ENCODE results near the gene NOL9. TPM values are rescaled to one million over a fixed set of nuclear protein-coding genes. Genes with fewer than 3 reads are reported as not detected.

Gene NOL9
- total RNA-seq, 4 donors from 2014 or later: 19.4 to 33.6 (median 27.5) TPM

- no peak for TF ChIP-seq POLR2A (IDR thresholded peaks at IDR 0.05)
- no peak for TF ChIP-seq CTCF (IDR thresholded peaks at IDR 0.05)
- no peak for TF ChIP-seq POLR2AphosphoS5 (IDR thresholded peaks at IDR 0.05)
- TF ChIP-seq EP300 (IDR thresholded peaks at IDR 0.05): no peak
- 91% methylated on average over 11 of the region's 38 CpGs for WGBS
- Histone ChIP-seq H3K27ac (no peak overlapping the region), H3K36me3 (peaks cover 94% of the 10 kb centered on the region), H3K27me3 (no peaks in the 10 kb centered on the region), H3K4me1 (peaks cover 50% of the 10 kb centered on the region), H3K9me3 (no peaks in the 10 kb centered on the region), H3K4me3 (no peak overlapping the region)
- no peak for DNase-seq (ENCODE audit: low spot score in 2 of 2)
Measured at GRCh38 chr1:6592865-6593593, 38.7 kb upstream of the NOL9 start.

- WGBS: 51% methylated on average over 5 of the region's 5 CpGs
- Histone ChIP-seq H3K36me3 (peaks cover 93% of the 10 kb centered on the region), H3K27me3 (no peaks in the 10 kb centered on the region), H3K4me3 (no peak overlapping the region), H3K4me1 (peaks cover 50% of the 10 kb centered on the region), H3K27ac (no peak overlapping the region), H3K9me3 (no peaks in the 10 kb centered on the region)
- TF ChIP-seq POLR2AphosphoS5 (IDR thresholded peaks at IDR 0.05) (no peak), CTCF (IDR thresholded peaks at IDR 0.05) (no peak), POLR2A (IDR thresholded peaks at IDR 0.05) (no peak)
- no peak for DNase-seq (ENCODE audit: low spot score in 2 of 2)
Measured at GRCh38 chr1:6592441-6592840, 38.1 kb upstream of the NOL9 start.

GRCh38 chr1:6591644-6592043 is 37.3 kb upstream of the NOL9 start:
- TF ChIP-seq CTCF (IDR thresholded peaks at IDR 0.05) (no peak), POLR2A (IDR thresholded peaks at IDR 0.05) (no peak), EP300 (IDR thresholded peaks at IDR 0.05) (no peak)
- 100% methylated on average over 2 of the region's 6 CpGs for WGBS
- no peak for DNase-seq (ENCODE audit: low spot score in 2 of 2)
- no peaks in the 10 kb centered on the region for H3K27me3 ChIP-seq
- no peak overlapping the region for H3K27ac ChIP-seq
- no peak overlapping the region for H3K4me3 ChIP-seq
- H3K4me1 ChIP-seq: peaks cover 50% of the 10 kb centered on the region
- H3K36me3 ChIP-seq: peaks cover 85% of the 10 kb centered on the region
- H3K9me3 ChIP-seq: no peaks in the 10 kb centered on the region

GRCh38 chr1:6591222-6591621 is 36.9 kb upstream of the NOL9 start:
- Histone ChIP-seq H3K27me3 (no peaks in the 10 kb centered on the region), H3K4me1 (peaks cover 47% of the 10 kb centered on the region), H3K27ac (no peak overlapping the region), H3K36me3 (peaks cover 83% of the 10 kb centered on the region), H3K4me3 (no peak overlapping the region), H3K9me3 (no peaks in the 10 kb centered on the region)
- 87% methylated on average over 13 of the region's 13 CpGs for WGBS
- TF ChIP-seq EP300 (IDR thresholded peaks at IDR 0.05) (no peak), POLR2A (IDR thresholded peaks at IDR 0.05) (no peak), CTCF (IDR thresholded peaks at IDR 0.05) (no peak), POLR2AphosphoS5 (IDR thresholded peaks at IDR 0.05) (no peak)
- DNase-seq (ENCODE audit: low spot score in 2 of 2): no peak

- H3K4me3 ChIP-seq: no peak overlapping the region
- peaks cover 71% of the 10 kb centered on the region for H3K36me3 ChIP-seq
- WGBS: 80% methylated on average over 4 of the region's 7 CpGs
Measured at GRCh38 chr1:6590046-6590445, 35.7 kb upstream of the NOL9 start.

More at GRCh38 chr1:6590046-6590445, 35.7 kb upstream of the NOL9 start:
- Histone ChIP-seq H3K9me3 (no peaks in the 10 kb centered on the region), H3K27ac (no peak overlapping the region), H3K4me1 (peaks cover 51% of the 10 kb centered on the region), H3K27me3 (no peaks in the 10 kb centered on the region)
- TF ChIP-seq EP300 (IDR thresholded peaks at IDR 0.05): no peak
- no peak for TF ChIP-seq CTCF (IDR thresholded peaks at IDR 0.05)
- no peak for TF ChIP-seq POLR2AphosphoS5 (IDR thresholded peaks at IDR 0.05)
- no peak for TF ChIP-seq POLR2A (IDR thresholded peaks at IDR 0.05)
- no peak for DNase-seq (ENCODE audit: low spot score in 2 of 2)
